Natural killer cell (primary cell): ENCODE data around the gene MATN1. TPM values are rescaled to one million over a fixed set of nuclear protein-coding genes. Genes with fewer than 3 reads are reported as not detected.
A peak's percentile ranks its signal among the peaks of the same experiment; 100 is the strongest.

Experiments
- ATAC-seq, 3 donors: fragments of 150-1000 bp in 2 of 3; fragments of 200-7000 bp in 1 of 3; cut with Tn5 transposase; 1 replicate in 1 of 3; 2 replicates in 2 of 3; pipeline ENCODE4 v1.10.0; 2021; ENCODE audit warnings: mild to moderate bottlenecking in 2 of 3, moderate library complexity in 2 of 3
- DNase-seq, 2 donors: peaks; one replicate each; pipeline versions ENCODE4 v3.0.0 to v3.0.0-alpha.2; 2013 to 2021; ENCODE audit warnings: mixed read lengths in 1 of 2
- H3K27ac ChIP-seq: one replicate; pipeline ENCODE4 v1.5.1; 2013; ENCODE audit warnings: mild to moderate bottlenecking, low read length
- H3K27me3 ChIP-seq: one replicate; pipeline ENCODE4 v1.6.1; 2013; ENCODE audit warnings: low read length; ENCODE audit not compliant: control insufficient read depth, insufficient read depth
- H3K36me3 ChIP-seq: one replicate; pipeline ENCODE4 v1.6.1; 2013; ENCODE audit warnings: low read length; ENCODE audit not compliant: control insufficient read depth, insufficient read depth
- H3K4me1 ChIP-seq: one replicate; pipeline ENCODE4 v1.6.1; 2013; ENCODE audit warnings: low read length; ENCODE audit not compliant: control insufficient read depth, insufficient read depth
- H3K4me3 ChIP-seq: one replicate; pipeline ENCODE4 v1.5.1; 2013; ENCODE audit warnings: low read length
- H3K9me3 ChIP-seq: one replicate; pipeline ENCODE4 v1.6.1; 2013; ENCODE audit warnings: low read length; ENCODE audit not compliant: control insufficient read depth, insufficient read depth
- H3K27ac Mint-ChIP-seq, 2 donors: one replicate each; pipeline ENCODE4 v1.8.0; 2022; ENCODE audit warnings: mild to moderate bottlenecking in 2 of 2, mixed read lengths in 2 of 2, moderate library complexity in 1 of 2
- H3K27me3 Mint-ChIP-seq, 2 donors: one replicate each; pipeline ENCODE4 v1.8.0; 2022; ENCODE audit warnings: low read depth in 2 of 2, mixed read lengths in 2 of 2
- H3K36me3 Mint-ChIP-seq: one replicate; pipeline ENCODE4 v1.8.0; 2022; ENCODE audit warnings: mixed read lengths
- H3K4me1 Mint-ChIP-seq, 2 donors: one replicate each; pipeline ENCODE4 v1.8.0; 2022; ENCODE audit warnings: mixed read lengths in 2 of 2
- H3K4me3 Mint-ChIP-seq: one replicate; pipeline ENCODE4 v1.8.0; 2022; ENCODE audit warnings: mild to moderate bottlenecking, moderate library complexity, mixed read lengths
- H3K9me3 Mint-ChIP-seq, 2 donors: one replicate each; pipeline ENCODE4 v1.8.0; 2022; ENCODE audit warnings: mixed read lengths in 2 of 2
- WGBS: methylation state at CpG from one replicate; pipeline ENCODE4 v1.1.7; 2013; ENCODE audit warnings: missing lambda C conversion rate; ENCODE audit not compliant: insufficient coverage; 5-methylcytosine and 5-hydroxymethylcytosine counted together
- intact Hi-C: fragments of 100-400 bp; cut with micrococcal nuclease; formaldehyde crosslinking; loops from one replicate; pipeline ENCODE4 v1.14.2; 2022
- total RNA-seq, 4 donors: library from RNA; stranded (reverse); fragments of 120-200 nt in 1 of 4; gene quantifications; one replicate each; pipeline versions ENCODE4 v1.2.3 to v1.2.4, GENCODE V29; 2013 to 2022
- TF ChIP-seq, protein P1 (sequence below): fragments of 200-600 bp; IDR thresholded peaks from one replicate; pipeline ENCODE4 v1.8.0; 2022; ENCODE audit warnings: antibody characterized with exemption

Gene MATN1
- total RNA-seq, 3 donors from 2014 or later (not counting 1 experiment from before 2014, with no cell fraction given), result 0.93 to 1.7 (median 1.2) TPM

DNA sequence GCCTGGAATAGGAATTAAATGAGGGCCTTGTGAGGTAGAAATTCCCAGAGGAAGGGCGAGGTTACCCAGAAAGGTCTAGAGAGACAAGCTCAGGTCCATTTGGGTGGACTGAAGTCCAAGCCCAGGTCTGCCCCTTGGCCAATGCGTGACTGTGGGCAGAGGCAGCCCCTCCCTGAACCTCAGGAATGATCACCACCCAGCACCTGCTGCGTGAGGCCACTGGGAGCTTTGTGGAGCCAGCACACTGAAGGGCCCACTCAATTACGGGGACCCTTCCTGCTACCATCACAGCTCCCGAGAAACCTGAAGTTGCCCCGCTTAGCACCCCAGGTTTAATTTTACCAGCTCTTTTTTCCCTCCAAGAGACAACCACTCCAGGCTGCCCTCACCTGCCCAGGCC is 6.5 kb upstream of the MATN1 start:
- H3K27me3 ChIP-seq, result no peaks in the 10 kb centered on the region
- Mint-ChIP-seq H3K27ac (peak overlapping the region; percentile 31 to 72), H3K36me3 (peaks cover 8% of the 10 kb centered on the region), H3K4me1 (peaks cover 36 to 43% of the 10 kb centered on the region in 2 donors), H3K9me3 (no peaks in the 10 kb centered on the region), H3K27me3 (no peaks in the 10 kb centered on the region), H3K4me3 (peak overlapping the region; percentile 55)
- no peak overlapping the region for H3K4me3 ChIP-seq
- H3K4me1 ChIP-seq, result peaks cover 39% of the 10 kb centered on the region
- H3K36me3 ChIP-seq, result peaks cover 27% of the 10 kb centered on the region
- intact Hi-C loops, result no loop called here
- ATAC-seq (no peak), DNase-seq (no peak)
- TF ChIP-seq, protein P1, sequence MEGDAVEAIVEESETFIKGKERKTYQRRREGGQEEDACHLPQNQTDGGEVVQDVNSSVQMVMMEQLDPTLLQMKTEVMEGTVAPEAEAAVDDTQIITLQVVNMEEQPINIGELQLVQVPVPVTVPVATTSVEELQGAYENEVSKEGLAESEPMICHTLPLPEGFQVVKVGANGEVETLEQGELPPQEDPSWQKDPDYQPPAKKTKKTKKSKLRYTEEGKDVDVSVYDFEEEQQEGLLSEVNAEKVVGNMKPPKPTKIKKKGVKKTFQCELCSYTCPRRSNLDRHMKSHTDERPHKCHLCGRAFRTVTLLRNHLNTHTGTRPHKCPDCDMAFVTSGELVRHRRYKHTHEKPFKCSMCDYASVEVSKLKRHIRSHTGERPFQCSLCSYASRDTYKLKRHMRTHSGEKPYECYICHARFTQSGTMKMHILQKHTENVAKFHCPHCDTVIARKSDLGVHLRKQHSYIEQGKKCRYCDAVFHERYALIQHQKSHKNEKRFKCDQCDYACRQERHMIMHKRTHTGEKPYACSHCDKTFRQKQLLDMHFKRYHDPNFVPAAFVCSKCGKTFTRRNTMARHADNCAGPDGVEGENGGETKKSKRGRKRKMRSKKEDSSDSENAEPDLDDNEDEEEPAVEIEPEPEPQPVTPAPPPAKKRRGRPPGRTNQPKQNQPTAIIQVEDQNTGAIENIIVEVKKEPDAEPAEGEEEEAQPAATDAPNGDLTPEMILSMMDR, result no peak
- H3K27ac ChIP-seq, result peak overlapping the region; percentile 42
- 88% methylated on average over 6 of the region's 6 CpGs for WGBS
- no peaks in the 10 kb centered on the region for H3K9me3 ChIP-seq

DNA sequence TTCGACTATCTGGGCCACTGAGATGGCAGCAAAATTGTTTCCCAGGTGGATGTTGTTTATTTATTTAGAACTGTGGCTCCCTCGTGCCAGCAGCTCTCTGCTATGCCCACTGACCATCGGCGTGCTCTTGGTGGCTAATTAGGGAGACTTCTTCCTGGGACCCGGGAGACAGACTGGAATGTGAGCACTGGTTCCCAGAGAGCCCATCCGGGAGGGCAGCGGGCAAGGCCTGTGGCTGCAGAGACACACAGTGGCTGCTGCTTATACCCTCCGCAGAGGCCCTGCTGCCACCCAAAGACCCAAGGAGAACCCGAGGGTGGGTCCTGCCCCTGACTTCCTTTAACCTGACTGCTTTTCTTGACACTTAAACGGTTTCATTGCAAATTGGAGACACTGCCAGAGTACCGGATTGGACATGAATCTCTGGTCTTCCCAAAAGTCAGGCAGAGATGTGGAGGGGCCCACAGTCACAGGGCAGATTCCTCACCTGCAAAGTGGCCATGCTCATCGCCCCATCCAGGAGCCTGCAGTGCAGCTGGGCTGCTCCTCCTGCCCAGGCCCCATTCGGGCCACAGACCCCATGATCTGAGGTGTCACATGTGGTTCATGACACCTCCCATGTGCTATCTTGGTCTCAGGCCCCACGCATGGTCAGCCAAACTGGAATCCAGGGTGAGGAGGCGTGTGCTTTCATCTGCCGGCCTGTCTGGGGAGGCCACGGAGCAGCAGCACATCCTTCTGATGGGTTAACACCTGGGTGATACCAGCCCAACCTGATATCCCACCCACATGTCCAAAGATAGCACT is 5.7 kb upstream of the MATN1 start:
- WGBS, result 57% methylated on average over 17 of the region's 17 CpGs
- Histone ChIP-seq H3K27me3 (no peaks in the 10 kb centered on the region), H3K4me1 (peaks cover 39% of the 10 kb centered on the region)

DNA sequence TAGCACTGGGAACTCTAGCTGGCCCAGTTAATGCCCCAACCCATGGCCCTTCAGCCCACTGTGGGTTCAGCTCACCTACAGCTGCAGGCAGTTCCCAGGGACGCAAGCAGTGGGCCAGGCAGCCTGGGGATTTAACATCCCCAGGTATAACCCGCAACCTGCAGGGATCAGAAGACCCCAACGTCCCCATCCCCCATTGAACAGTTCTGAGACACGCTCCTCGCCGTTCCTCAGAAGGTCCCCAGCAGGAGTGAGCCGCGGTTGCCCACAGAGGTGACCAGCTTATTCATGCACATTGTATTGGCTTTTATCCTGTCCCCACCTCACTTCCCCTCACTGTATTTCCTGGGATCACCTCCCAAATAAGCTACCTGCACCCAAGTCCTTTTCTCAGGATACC is 5.0 kb upstream of the MATN1 start:
- no peak overlapping the region for H3K4me3 ChIP-seq
- H3K27me3 Mint-ChIP-seq, result no peaks in the 10 kb centered on the region
- H3K4me1 Mint-ChIP-seq, result peaks cover 36 to 49% of the 10 kb centered on the region in 2 donors
- H3K4me1 ChIP-seq, result peaks cover 39% of the 10 kb centered on the region
- TF ChIP-seq, protein P1, result no peak
- H3K27ac Mint-ChIP-seq, result no peak overlapping the region
- ATAC-seq (no peak), DNase-seq (no peak)
- intact Hi-C loops, result no loop called here
- H3K4me3 Mint-ChIP-seq, result no peak overlapping the region
- 82% methylated on average over 8 of the region's 8 CpGs for WGBS
- peaks cover 16% of the 10 kb centered on the region for H3K36me3 ChIP-seq
- peaks cover 6% of the 10 kb centered on the region for H3K36me3 Mint-ChIP-seq
- no peaks in the 10 kb centered on the region for H3K9me3 ChIP-seq
- H3K9me3 Mint-ChIP-seq, result no peaks in the 10 kb centered on the region
- no peaks in the 10 kb centered on the region for H3K27me3 ChIP-seq
- no peak overlapping the region for H3K27ac ChIP-seq

More for the DNA sequence above, 5.7 kb upstream of the MATN1 start:
- Histone ChIP-seq H3K36me3 (peaks cover 22% of the 10 kb centered on the region), H3K27ac (no peak overlapping the region), H3K9me3 (no peaks in the 10 kb centered on the region), H3K4me3 (no peak overlapping the region)
- Mint-ChIP-seq H3K4me3 (peak overlapping the region; percentile 55), H3K36me3 (peaks cover 8% of the 10 kb centered on the region), H3K9me3 (no peaks in the 10 kb centered on the region), H3K27me3 (no peaks in the 10 kb centered on the region), H3K27ac (peak overlapping the region; percentile 31 to 72), H3K4me1 (peaks cover 36 to 45% of the 10 kb centered on the region in 2 donors)
- TF ChIP-seq, protein P1, result no peak
- intact Hi-C loops, result no loop called here
- DNase-seq (no peak), ATAC-seq (peak in 2 of 3 donors; percentile 19 to 35)
